GM21723 (cell line): ENCODE data around the gene PTPRD.

Experiments used
- ATAC-seq: cut with Tn5 transposase; IDR thresholded peaks from one replicate; pipeline ENCODE4 v1.9.1; 2021; ENCODE audit warnings: mild to moderate bottlenecking, moderate library complexity; ENCODE audit not compliant: unreplicated experiment

Gene PTPRD

GRCh38 chr9:8287970-8288369 lies 2324.8 kb downstream of the PTPRD start:
- no peak for ATAC-seq

GRCh38 chr9:8287501-8287900 lies 2325.3 kb downstream of the PTPRD start:
- ATAC-seq = no peak

- ATAC-seq = no peak
These were observed 2327.9 kb downstream of the PTPRD start for GRCh38 chr9:8284884-8285283.

GRCh38 chr9:8282535-8282934 lies 2330.3 kb downstream of the PTPRD start:
- ATAC-seq = no peak

- ATAC-seq = no peak
These were observed 2332.0 kb downstream of the PTPRD start for GRCh38 chr9:8280811-8281210.

- ATAC-seq = no peak
These were observed 2334.8 kb downstream of the PTPRD start for GRCh38 chr9:8278048-8278447.

- no peak for ATAC-seq
These were observed 2342.6 kb downstream of the PTPRD start for GRCh38 chr9:8270235-8270634.

GRCh38 chr9:8268881-8269280 lies 2343.9 kb downstream of the PTPRD start:
- ATAC-seq = no peak

- no peak for ATAC-seq
These were observed 2344.5 kb downstream of the PTPRD start for GRCh38 chr9:8268216-8268878.

- no peak for ATAC-seq
These were observed 2345.2 kb downstream of the PTPRD start for GRCh38 chr9:8267636-8268035.

GRCh38 chr9:8266861-8267260 lies 2345.9 kb downstream of the PTPRD start:
- ATAC-seq = no peak

GRCh38 chr9:8265281-8265680 lies 2347.5 kb downstream of the PTPRD start:
- ATAC-seq = no peak
